Esophagus muscularis mucosa (tissue), 4 donors: ENCODE measurements around the gene CARD8. TPM values are rescaled to one million over a fixed set of nuclear protein-coding genes. Genes with fewer than 3 reads are reported as not detected.

Experiments
- DNase-seq: peaks from one replicate; pipeline ENCODE4 v3.0.0-alpha.2; 2017; ENCODE audit errors: extremely low spot score
- H3K27ac ChIP-seq, 4 donors: fragments of 200-600 bp; sonication (generic); replicated peaks in 1 of 4; 1 replicate in 3 of 4; 2 replicates in 1 of 4; pipeline ENCODE4 v1.5.1; 2016 to 2019; ENCODE audit warnings: mild to moderate bottlenecking in 1 of 4
- H3K27me3 ChIP-seq, 4 donors: fragments of 200-600 bp; sonication (generic); one replicate each; pipeline versions ENCODE4 v1.5.1 to v1.6.0; 2016 to 2019
- H3K36me3 ChIP-seq, 4 donors: fragments of 200-600 bp; sonication (generic); one replicate each; pipeline ENCODE4 v1.5.1; 2016 to 2019
- H3K4me1 ChIP-seq, 4 donors: fragments of 200-600 bp; sonication (generic); one replicate each; pipeline ENCODE4 v1.5.1; 2016 to 2019
- H3K4me3 ChIP-seq, 4 donors: fragments of 200-600 bp; sonication (generic); 1 replicate in 2 of 4; 2 replicates in 2 of 4; pipeline ENCODE4 v1.5.1; 2016 to 2019; ENCODE audit warnings: mild to moderate bottlenecking in 4 of 4, moderate library complexity in 1 of 4
- H3K9me3 ChIP-seq, 4 donors: fragments of 200-600 bp; sonication (generic); 1 replicate in 3 of 4; 2 replicates in 1 of 4; pipeline ENCODE4 v1.5.1; 2016 to 2019
- CTCF ChIP-seq, 3 experiments: fragments of 200-600 bp in 2 of 3; fragments of 450-650 bp in 1 of 3; sonication (generic) in 2 of 3; IDR thresholded peaks; one replicate each; pipeline ENCODE4 v1.5.1; 2017 to 2019; ENCODE audit warnings: antibody characterized with exemption in 3 of 3, mild to moderate bottlenecking in 2 of 3, moderate library complexity in 1 of 3
- EP300 ChIP-seq: sonication (generic); formaldehyde crosslinking; IDR thresholded peaks from one replicate; pipeline ENCODE4 v1.6.1; 2017; ENCODE audit warnings: antibody characterized with exemption
- POLR2A ChIP-seq: fragments of 450-650 bp; IDR thresholded peaks from one replicate; pipeline ENCODE4 v1.6.1; 2017; ENCODE audit warnings: antibody characterized with exemption, moderate library complexity, mild to moderate bottlenecking, low read depth
- POLR2AphosphoS5 ChIP-seq, 2 donors: sonication (generic); formaldehyde crosslinking; IDR thresholded peaks; one replicate each; pipeline ENCODE4 v1.6.1; 2017; ENCODE audit warnings: antibody characterized with exemption in 2 of 2
- WGBS: methylation state at CpG from one replicate; pipeline ENCODE4 v1.1.5; 2018; 5-methylcytosine and 5-hydroxymethylcytosine counted together
- intact Hi-C: fragments of 100-400 bp; cut with DNase I; formaldehyde crosslinking; loops from one replicate; pipeline ENCODE4 v1.15.1; 2023
- total RNA-seq, 4 donors: library from RNA; depleted of rRNA; stranded (reverse); fragments of >200 nt; gene quantifications; one replicate each; pipeline versions ENCODE4 v1.1.0 to v1.2.1, GENCODE V29; 2016

Gene CARD8
- total RNA-seq, 4 donors from 2014 or later, result 17.7 to 22.3 (median 20.9) TPM

GRCh38 chr19:48301886-48302599 lies 46.3 kb upstream of the CARD8 start:
- TF ChIP-seq POLR2A (no peak), POLR2AphosphoS5 (IDR thresholded peaks at IDR 0.05) (no peak), CTCF (IDR thresholded peaks at IDR 0.05) (no peak), EP300 (no peak)

DNA sequence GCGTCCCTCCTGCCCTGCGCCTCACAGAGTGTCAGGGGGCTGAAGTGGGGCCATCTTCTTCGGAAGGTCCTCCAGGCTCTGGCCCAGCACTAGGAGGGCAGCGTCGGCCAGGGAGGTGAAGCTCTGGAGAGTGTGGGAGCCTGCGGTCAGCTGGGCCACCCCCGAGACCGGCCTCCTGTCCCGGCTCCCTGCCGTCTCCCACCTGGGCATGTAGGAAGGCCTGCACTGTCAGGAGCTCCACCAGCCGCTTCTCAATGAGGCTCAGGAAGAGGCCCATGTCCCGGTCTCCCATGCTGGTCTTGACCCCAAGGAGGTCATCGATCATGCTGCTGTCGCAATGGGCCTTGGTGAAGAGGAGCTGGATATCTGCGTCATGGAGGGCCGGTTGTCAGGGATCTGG lies 42.3 kb upstream of the CARD8 start:
- no peak for TF ChIP-seq POLR2AphosphoS5 (IDR thresholded peaks at IDR 0.05)
- no peak for TF ChIP-seq EP300
- TF ChIP-seq POLR2A, result no peak
- TF ChIP-seq CTCF (IDR thresholded peaks at IDR 0.05), result no peak
- 100% methylated on average over 2 of the region's 16 CpGs for WGBS
- Histone ChIP-seq H3K4me3 (no peak overlapping the region), H3K9me3 (no peaks in the 10 kb centered on the region), H3K27me3 (peaks cover 0 to 16% (median 0%) of the 10 kb centered on the region in 4 donors), H3K36me3 (no peaks in the 10 kb centered on the region), H3K4me1 (no peaks in the 10 kb centered on the region), H3K27ac (no peak overlapping the region)
- intact Hi-C loops, result no loop called here
- no peak for DNase-seq

More at GRCh38 chr19:48301886-48302599, 46.3 kb upstream of the CARD8 start:
- Histone ChIP-seq H3K36me3 (no peaks in the 10 kb centered on the region), H3K9me3 (no peaks in the 10 kb centered on the region), H3K4me1 (no peaks in the 10 kb centered on the region), H3K27me3 (no peaks in the 10 kb centered on the region), H3K27ac (no peak overlapping the region), H3K4me3 (no peak overlapping the region)
- 97% methylated on average over 1 of the region's 1 CpG for WGBS
- no peak for DNase-seq
- intact Hi-C loops, result no loop called here

GRCh38 chr19:48296963-48297734 lies 41.4 kb upstream of the CARD8 start:
- H3K27ac ChIP-seq, result no peak overlapping the region
- H3K36me3 ChIP-seq, result no peaks in the 10 kb centered on the region
- intact Hi-C loops, result no loop called here
- H3K4me3 ChIP-seq, result no peak overlapping the region
- 92% methylated on average over 24 of the region's 42 CpGs for WGBS
- DNase-seq, result no peak
- no peaks in the 10 kb centered on the region for H3K9me3 ChIP-seq
- TF ChIP-seq CTCF (IDR thresholded peaks at IDR 0.05) (no peak), EP300 (no peak), POLR2AphosphoS5 (IDR thresholded peaks at IDR 0.05) (no peak), POLR2A (no peak)
- peaks cover 0 to 20% (median 0%) of the 10 kb centered on the region in 4 donors for H3K27me3 ChIP-seq
- no peaks in the 10 kb centered on the region for H3K4me1 ChIP-seq

GRCh38 chr19:48295458-48295857 lies 39.7 kb upstream of the CARD8 start:
- no peaks in the 10 kb centered on the region for H3K36me3 ChIP-seq
- no peak for DNase-seq
- H3K4me3 ChIP-seq, result no peak overlapping the region
- peaks cover 0 to 26% (median 0%) of the 10 kb centered on the region in 4 donors for H3K27me3 ChIP-seq
- no peaks in the 10 kb centered on the region for H3K9me3 ChIP-seq
- TF ChIP-seq POLR2AphosphoS5 (IDR thresholded peaks at IDR 0.05) (no peak), EP300 (no peak), POLR2A (no peak), CTCF (IDR thresholded peaks at IDR 0.05) (no peak)
- no peak overlapping the region for H3K27ac ChIP-seq
- intact Hi-C loops, result no loop called here
- 88% methylated on average over 10 of the region's 10 CpGs for WGBS
- peaks cover 7 to 14% (median 12%) of the 10 kb centered on the region in 4 donors for H3K4me1 ChIP-seq
